GM21619 (cell line): ENCODE results near the gene FAM20C.
"Not testable (repeated sequence)": the region's sequence is repeated elsewhere in the genome, so short reads cannot be mapped to it uniquely, and the experiment has no call there.

Experiments used
- ATAC-seq: cut with Tn5 transposase; IDR thresholded peaks from one replicate; pipeline ENCODE4 v1.9.1; 2021; ENCODE audit not compliant: unreplicated experiment

The FAM20C gene

DNA sequence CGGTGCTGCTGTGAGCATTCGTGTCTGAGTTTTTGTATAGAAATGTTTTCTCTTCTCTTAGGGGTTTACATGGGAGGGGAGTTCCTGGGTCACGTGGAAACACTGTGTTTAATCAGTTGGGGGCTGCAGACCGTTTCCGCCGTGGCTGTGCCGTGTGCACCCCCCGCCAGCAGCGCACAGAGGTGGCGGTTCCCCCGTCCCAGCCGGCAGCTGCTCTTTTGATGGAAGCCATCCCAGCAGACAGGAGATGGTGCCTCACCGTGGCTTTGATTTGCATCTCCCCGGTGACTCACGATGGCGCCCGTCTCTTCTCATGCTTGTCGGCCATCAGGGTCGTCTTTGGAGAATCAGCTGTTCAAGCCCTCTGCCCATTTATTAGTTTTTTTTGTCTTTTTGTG is 62.7 kb downstream of the FAM20C start:
- ATAC-seq: no peak

DNA sequence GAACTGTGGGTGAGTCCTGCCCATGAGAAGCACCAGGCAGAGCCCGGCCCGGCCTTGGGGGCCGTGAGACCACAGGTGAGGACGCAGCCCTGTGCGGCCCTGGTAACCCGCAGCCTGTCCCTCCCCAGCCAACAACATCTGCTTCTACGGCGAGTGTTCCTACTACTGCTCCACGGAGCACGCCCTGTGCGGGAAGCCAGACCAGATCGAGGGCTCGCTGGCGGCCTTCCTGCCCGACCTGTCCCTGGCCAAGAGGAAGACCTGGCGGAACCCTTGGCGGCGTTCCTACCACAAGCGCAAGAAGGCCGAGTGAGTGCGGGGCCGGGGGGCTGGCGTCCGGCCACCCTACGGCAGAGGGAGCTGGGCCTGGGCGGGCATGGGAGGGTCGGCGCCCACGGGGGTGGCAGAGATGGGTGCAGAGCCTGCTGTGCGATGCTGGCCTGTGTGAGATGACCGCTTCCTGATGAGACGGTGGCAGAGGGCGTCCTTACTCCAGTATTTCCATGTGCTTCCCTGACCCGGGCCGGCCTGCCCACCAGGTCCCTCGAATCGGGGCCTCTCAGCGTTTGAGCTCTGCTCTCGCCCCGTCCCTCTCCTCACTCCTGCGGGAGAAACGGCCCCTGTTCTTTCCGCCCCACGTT is 63.5 kb downstream of the FAM20C start:
- ATAC-seq: no peak

DNA sequence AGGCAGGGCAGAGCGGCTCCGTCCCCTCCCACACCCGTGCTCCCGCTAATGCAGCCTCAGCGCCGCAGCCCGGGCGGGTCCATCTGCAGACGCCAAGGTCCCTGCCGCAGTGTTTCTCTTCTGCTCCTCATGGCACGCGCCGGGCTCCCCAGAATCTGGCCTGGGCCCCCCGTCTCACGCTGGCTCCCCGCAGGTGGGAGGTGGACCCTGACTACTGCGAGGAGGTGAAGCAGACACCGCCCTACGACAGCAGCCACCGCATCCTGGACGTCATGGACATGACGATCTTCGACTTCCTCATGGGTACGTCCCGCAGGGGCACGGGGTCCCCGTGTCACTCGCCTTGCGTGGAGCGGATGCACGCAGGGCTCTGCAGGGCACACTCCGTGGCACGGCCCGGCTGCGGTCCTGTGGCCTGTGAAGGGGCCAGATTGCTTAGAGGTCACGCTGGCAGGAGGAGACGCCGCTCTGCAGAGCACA is 64.1 kb downstream of the FAM20C start:
- ATAC-seq: no peak

DNA sequence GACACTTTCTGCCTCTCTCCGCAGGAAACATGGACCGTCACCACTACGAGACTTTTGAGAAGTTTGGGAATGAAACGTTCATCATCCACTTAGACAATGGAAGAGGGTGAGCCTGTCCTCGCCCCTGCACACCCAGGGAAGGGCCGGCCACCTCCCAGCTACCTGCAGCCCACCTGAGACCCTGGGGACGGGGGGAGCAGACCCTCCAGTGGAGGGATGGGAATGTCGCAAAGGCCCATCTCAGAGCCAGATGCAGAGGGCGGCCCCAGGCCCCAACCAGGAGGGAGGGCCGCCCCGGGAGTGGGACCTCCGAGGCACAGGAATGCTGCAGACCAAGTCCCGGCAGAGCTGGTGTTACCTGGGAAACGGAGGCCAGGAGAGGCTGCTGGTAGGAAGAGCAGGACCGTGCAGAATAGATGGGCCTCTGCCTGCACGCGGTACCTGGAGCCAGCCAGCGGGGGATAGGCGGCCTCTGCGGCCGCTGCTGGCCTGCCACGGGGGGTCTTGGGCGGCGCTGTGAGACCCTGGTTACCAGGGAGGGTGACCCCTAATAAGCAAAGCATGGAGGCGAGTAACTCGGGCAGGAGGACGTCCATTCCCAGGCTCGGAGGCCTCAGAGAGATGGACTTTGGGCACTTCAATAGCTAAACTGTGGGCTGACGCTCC is 64.7 kb downstream of the FAM20C start:
- no peak for ATAC-seq

DNA sequence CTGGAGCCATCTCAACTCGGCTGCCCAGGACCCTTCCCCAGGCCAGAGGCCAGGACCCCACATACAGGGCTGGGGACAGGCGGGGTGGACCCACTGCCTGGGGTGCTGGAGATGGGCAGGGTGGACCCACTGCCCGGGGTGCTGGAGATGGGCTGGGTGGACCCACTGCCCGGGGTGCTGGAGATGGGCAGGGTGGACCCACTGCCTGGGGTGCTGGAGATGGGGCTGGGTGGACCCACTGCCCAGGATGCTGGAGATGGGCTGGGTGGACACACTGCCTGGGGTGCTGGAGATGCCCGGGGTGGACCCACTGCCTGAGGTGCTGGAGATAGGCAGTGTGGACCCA is 65.2 kb downstream of the FAM20C start:
- ATAC-seq: no peak

DNA sequence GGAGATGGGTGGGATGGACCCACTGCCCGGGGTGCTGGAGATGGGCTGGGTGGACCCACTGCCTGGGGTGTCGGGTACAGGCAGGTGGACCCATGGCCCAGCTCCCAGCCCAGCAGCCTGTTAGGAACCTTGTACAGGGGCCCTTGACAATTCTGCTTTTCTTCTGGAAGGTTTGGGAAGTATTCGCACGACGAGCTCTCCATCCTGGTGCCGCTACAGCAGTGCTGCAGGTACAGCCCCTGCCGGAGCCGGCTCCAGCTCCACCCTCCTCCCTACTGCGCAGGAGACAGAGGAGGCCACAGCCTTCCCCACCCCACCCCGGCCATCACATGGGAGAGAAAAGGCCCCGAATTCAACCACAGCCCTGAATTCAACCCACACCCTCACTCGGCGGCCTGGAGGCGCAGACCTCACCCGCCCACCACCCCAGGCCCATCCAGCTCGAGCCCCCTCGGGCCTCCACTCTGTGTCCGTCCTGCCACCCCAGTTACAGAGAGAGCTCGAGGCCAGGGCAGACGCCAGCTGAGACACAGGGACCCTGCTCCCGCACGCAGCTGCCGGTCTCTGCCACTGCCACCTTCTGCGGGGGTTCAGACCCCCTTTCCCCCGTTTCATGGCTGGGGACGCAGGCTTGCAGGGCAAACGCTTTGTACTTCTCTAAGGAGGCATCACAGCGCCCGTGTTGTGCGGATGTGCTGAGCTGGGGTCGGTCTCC is 66.3 kb downstream of the FAM20C start:
- ATAC-seq: no peak

DNA sequence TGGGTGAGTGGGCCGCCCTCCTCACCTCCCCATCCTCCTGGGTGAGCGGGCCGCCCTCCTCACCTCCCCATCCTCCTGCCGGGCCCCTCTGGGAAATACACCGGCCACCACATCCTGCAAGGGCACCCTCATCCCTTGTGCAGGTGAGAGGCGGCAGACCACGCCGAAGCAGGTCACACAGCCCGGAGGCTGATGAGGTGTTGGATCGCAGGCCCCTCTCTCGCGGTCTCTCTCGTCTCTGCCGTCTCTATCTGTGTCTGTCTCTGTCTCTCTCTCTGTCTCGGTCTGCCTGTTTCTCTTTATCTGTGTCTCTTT is 66.8 kb downstream of the FAM20C start:
- no peak for ATAC-seq

DNA sequence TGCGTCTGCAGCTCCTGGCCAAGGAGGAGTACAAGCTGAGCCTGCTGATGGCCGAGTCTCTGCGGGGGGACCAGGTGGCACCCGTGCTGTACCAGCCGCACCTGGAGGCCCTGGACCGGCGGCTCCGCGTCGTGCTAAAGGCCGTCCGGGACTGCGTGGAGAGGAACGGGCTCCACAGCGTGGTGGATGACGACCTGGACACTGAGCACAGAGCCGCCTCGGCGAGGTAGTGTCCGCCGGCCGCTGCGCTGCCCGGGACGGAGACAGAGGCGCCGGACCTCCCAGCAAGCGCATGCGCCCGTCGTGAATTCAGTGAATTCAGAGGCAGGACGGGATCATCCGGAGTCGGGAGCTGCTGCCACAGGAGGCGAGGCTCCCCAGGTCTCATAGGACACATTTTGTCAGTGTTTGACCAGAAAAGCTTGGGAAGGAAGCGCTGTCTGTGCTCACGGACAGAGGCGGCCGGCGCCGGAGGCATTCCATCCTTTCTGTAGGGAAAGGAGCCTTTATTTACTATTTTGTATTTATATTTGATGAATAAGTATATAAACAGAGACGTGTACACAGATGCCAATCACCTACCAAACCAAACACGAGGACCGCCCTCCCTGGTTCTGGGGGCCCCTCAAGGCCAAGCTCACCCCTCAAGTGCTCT is 67.5 kb downstream of the FAM20C start:
- no peak for ATAC-seq

DNA sequence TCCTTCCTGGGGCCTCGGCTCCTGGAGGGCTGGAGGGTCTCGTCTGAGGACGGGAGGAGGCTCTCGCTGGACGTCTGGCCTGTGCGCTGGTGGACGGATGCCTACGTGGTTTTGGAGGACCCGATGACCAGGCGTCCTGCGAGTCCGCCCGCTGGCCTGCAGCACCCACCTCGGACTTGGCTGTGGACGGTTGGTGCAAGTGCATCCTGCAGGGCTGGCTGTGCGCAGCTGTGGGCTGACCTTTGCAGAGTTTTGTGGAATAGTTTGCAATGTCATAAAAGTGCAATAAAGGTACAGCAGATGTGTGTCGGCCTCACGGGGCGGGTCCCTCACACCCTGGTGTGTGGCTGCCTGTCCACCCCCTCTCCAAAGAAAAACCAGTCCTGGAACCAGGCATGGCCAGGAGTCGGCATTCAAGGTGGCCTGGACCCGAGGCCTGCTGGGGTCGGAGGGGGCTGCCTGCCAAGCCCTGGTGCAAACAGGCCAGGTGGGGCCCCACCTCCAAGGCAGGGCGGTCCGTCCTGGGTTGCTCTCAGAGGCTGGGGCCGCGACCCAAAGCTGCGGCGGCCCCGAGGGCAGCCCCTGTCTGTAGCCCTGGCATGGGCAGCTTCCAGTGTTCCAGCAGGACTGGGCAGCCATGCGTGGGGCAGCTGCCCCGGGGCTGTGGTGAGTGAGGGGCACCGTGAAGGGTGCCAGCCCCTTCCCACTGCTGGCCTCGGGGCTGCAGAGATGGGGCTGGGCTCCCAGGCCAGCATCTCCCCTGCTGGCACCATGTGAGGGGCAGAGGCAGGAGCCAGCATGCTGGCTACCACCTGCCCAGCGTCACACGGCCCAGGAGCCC is 68.3 kb downstream of the FAM20C start:
- ATAC-seq: no peak

DNA sequence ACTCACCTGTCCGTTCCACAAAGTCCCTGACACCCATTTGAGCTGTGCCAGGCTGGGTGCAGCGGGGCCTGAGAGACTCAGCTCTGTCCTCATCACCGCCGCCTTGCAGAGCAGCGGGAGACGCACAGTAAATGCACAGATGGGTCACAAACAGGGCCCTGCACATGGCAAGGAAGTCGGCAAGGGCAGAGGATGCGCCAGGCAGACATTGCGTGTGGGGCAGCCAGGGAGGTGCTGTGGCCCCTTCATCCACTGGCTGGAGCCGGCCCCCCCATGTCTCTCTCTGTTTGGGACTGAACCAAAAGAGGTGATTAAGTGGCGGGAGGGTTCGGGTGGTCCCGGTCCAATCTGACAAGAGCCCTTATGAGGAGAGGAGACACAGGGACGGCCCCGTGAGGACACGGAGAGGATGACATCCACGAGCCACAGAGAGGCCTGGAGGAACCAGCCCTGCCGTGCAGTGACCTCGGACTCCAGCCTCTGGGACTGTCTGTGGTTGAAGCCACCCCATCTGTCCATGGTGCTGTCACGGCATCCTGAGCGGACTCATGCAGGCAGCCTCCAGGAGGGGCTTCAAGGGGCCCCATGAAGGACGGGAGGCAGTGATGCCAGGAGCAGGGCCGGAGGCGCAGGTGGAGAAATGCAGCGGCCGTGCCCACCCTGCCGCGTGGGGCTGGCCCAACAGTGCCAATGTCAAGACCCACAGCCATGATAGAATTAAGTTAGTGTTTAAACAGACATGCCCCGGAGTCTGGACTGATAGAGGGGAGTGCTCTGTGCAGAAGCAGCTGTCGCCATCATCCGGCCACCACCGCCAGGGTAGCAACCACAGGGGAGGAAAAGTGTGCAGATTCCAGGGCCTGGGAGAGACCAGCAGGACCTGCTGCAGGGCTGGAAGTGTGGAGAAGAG is 69.2 kb downstream of the FAM20C start:
- ATAC-seq: no peak

DNA sequence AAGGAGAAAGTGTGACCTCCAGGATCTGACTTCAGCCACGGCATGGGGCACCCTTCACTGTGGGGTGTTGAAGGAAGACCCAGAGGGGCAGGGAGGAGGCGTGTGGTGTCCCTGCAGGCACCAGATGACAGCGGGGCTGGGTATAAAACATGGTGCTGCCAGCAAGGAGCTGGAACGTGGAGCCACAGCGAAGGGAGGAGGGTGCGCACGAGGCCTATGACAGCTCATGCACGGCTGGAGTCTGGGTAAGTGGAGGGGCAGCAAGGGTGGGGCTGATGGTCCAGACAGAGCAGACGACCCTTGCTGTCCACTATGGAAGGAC is 69.8 kb downstream of the FAM20C start:
- ATAC-seq: no peak

DNA sequence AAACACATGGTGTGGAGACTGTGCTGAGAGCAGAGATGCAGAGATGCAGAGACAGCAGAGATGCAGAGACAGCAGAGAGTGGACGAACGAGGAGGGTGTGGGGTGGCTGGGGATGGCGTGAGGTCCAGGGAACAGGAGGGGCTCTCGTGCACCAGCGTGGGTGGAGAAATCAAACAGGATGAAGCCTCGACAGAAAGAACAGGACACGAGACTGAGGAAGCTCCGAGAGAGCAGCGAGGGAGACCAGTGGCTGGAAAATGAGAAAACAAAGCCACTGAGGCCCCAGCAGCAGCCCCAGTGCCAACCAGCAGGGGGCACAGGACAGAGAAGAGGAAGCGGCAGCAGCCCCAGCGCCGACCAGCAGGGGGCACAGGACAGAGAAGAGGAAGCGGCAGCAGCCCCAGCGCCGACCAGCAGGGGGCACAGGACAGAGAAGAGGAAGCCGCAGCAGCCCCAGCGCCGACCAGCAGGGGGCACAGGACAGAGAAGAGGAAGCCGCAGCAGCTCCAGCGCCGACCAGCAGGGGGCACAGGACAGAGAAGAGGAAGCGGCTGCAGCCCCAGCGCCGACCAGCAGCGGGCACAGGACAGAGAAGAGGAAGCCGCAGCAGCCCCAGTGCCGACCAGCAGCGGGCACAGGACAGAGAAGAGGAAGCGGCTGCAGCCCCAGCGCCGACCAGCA is 70.4 kb downstream of the FAM20C start:
- not testable (repeated sequence) for ATAC-seq

DNA sequence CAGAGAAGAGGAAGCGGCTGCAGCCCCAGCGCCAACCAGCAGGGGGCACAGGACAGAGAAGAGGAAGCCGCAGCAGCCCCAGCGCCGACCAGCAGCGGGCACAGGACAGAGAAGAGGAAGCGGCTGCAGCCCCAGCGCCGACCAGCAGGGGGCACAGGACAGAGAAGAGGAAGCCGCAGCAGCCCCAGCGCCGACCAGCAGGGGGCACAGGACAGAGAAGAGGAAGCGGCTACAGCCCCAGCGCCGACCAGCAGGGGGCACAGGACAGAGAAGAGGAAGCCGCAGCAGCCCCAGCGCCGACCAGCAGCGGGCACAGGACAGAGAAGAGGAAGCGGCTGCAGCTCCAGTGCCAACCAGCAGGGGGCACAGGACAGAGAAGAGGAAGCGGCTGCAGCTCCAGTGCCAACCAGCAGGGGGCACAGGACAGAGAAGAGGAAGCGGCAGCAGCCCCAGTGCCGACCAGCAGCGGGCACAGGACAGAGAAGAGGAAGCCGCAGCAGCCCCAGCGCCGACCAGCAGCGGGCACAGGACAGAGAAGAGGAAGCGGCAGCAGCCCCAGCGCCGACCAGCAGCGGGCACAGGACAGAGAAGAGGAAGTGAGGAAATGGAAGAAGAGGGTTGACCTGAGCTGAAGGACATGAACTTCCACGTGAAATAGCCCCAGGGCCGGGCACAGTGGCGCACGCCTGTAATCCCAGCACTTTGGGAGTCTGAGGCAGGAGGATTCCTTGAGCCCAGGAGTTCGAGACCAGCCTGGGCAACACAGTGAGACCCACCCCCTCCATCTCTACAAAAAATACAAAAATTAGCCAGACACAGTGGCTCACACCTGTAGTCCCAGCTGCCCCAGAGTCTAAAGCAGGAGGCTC is 71.3 kb downstream of the FAM20C start:
- not testable (repeated sequence) for ATAC-seq

DNA sequence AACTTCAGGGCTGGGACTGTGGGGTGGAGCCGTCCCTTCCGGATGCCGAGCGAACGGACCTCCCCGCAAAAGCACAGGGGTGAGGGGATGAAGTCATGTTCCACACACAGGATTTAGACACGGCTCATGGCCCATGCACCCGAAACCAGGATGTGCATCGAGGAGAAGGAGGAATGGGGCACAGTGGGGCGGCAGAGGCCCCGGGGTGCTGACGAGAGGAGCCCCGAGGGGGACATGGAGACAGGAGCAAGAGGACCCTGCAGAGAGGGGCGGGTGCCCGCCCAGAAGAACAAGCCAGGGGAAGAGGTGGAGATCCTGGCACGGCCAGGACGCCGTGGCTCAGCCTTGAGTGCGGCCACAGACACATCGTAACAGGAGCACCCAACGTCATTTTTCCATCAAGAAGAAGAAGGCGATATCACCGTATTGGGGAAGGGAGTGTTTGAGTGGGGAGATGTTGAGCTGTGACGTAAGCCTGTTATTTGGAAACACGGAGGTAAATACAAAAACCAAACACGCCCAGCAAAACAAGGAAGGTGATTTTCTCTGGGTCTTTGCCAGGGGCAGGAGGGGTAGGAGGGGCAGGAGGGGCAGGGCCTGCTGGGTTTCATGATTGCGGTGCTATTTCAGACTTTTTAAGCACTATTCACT is 72.3 kb downstream of the FAM20C start:
- ATAC-seq: no peak

DNA sequence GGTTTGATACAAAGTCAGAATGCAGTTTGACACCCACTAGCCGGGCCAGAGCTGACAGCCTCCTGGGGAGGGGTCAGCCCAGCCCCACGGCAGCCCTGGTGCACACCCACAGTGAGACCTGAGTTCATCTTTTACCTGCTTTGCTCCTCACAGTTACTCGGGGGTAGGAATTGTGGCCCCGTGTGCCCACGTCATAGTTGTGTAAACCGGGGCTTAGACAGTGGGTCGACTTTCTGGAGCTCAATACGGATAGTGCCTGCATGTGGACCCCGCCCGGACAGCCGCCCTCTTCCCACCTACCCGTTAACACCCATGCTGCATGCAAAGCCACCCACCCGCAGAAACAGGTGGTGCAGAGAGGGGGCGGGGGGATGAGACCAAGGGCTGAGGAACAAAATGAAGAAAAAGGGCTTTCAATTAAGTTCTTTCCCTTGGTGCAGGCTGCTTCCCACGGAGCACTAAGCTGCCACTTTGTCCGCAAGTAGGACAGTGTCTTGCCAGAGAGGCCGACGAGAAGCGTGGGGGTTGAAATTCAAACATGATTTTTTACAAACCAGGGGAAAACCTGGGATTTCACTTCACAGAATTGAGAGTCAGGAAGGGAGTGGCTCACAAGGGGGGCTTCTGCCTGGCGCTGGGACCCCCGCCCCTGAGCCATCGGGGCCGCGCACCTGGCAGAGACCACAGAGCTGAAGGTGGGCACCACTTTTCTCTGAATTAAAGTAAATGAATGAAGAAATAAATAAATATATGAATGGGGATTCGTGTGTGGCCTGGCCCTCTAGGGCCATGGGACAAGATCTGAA is 73.0 kb downstream of the FAM20C start:
- ATAC-seq: no peak

DNA sequence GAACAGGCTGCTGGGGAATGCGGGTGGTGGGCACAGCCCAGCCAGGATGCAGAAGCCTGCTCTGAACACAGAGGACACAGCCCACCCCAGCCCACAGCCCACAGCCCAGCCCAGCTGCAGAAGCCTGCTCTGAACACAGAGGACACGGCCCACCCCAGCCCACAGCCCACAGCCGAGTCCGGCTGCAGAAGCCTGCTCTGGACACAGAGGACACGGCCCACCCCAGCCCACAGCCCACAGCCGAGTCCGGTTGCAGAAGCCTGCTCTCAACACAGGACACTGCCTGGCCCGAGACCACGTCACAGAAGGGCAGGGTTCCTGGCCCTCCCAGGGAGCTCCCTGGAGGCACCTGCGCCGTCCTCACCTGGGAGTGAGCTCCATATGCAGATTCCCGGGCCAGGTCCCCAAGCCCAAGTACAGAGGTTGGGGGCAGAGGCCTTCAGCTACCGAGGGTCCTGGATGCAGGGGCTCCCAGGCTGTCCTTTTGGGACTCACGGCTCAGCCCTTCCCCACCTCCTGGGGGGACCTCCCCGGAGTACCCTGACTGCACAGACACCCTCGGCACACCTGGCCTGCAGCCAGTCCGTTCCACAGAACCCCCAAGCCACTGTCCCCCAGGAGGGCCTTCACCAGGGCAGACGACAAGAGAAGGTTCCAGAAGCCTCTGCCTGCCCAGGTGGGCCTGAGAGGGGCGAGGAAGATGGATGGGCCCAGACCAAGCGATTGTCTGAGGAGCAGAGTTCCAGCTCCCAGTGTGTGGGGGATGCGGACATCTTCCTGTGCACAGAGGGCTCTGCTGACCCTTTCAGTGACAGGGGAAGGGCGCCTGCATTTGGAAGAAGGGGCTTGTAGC is 73.9 kb downstream of the FAM20C start:
- ATAC-seq: no peak
